SK-N-SH (cell line): ENCODE results near the gene TADA2B. TPM values are rescaled to one million over a fixed set of nuclear protein-coding genes. Genes with fewer than 3 reads are reported as not detected.

Experiments
- CTCF ChIA-PET: fragments of 300-600, 350-600 bp; formaldehyde crosslinking; extraction: SDS; loops from one replicate; lab custom pipeline; 2021; lab: Yijun Ruan, JAX
- POLR2A ChIA-PET: fragments of 350-600 bp; sonication (Branson Sonifier 250); formaldehyde crosslinking; extraction: SDS; loops from one replicate; lab custom pipeline; 2020; ENCODE audit warnings: antibody characterized with exemption, inconsistent platforms; lab: Yijun Ruan, JAX
- DNase-seq: peaks from one replicate; pipeline ENCODE4 v3.0.0; 2012
- H2AFZ ChIP-seq: fragments of 200-600 bp; sonication (generic); 2 replicates; pipeline ENCODE4 v1.8.1; 2016; ENCODE audit warnings: antibody characterized with exemption, mild to moderate bottlenecking, low read depth
- H3F3A ChIP-seq: fragments of 200-600 bp; sonication (generic); replicated peaks from 2 replicates; pipeline ENCODE3; 2016; ENCODE audit warnings: antibody characterized with exemption, mild to moderate bottlenecking; ENCODE audit not compliant: insufficient read depth
- H3K27ac ChIP-seq, 2 experiments: fragments of 200-500 bp in 1 of 2; fragments of 200-600 bp in 1 of 2; sonication (Bioruptor generic) in 1 of 2; sonication (generic), shearing (Covaris generic) in 1 of 2; 2 replicates each; pipeline versions ENCODE4 v1.5.1 to v1.6.1; 2014 to 2016; ENCODE audit warnings: low read depth in 2 of 2, inconsistent platforms in 1 of 2, low read length in 1 of 2, mild to moderate bottlenecking in 1 of 2, mixed read lengths in 1 of 2
- H3K27me3 ChIP-seq: fragments of 200-600 bp; sonication (generic), shearing (Covaris generic); 2 replicates; pipeline ENCODE4 v1.6.1; 2016; ENCODE audit warnings: mixed run types; ENCODE audit not compliant: insufficient read depth
- H3K36me3 ChIP-seq, 2 experiments: fragments of 200-500 bp in 1 of 2; fragments of 200-600 bp in 1 of 2; sonication (Bioruptor generic) in 1 of 2; sonication (generic) in 1 of 2; replicated peaks in 1 of 2; 2 replicates each; pipeline versions ENCODE3 to v1.5.1; 2014 to 2016; ENCODE audit warnings: low read length in 1 of 2, mild to moderate bottlenecking in 1 of 2; ENCODE audit not compliant: insufficient read depth in 2 of 2, control insufficient read depth in 1 of 2
- H3K4me1 ChIP-seq, 2 experiments: fragments of 200-500 bp in 1 of 2; fragments of 200-600 bp in 1 of 2; sonication (Bioruptor generic) in 1 of 2; sonication (generic), shearing (Covaris generic) in 1 of 2; 2 replicates each; pipeline versions ENCODE4 v1.5.1 to v1.6.1; 2014 to 2016; ENCODE audit warnings: low read depth in 1 of 2, low read length in 1 of 2, mixed run types in 1 of 2; ENCODE audit not compliant: insufficient read depth in 2 of 2, control insufficient read depth in 1 of 2
- H3K4me2 ChIP-seq: fragments of 200-600 bp; sonication (generic), shearing (Covaris generic); 2 replicates; pipeline ENCODE4 v1.6.1; 2017; ENCODE audit warnings: mixed run types
- H3K4me3 ChIP-seq, 2 experiments: fragments of 200-500 bp in 1 of 2; fragments of 200-600 bp in 1 of 2; sonication (Bioruptor generic) in 1 of 2; sonication (generic), shearing (Covaris generic) in 1 of 2; 2 replicates each; pipeline versions ENCODE4 v1.5.1 to v1.8.1; 2014 to 2016; ENCODE audit warnings: low read depth in 2 of 2, inconsistent platforms in 1 of 2, low read length in 1 of 2, mild to moderate bottlenecking in 1 of 2, mixed read lengths in 1 of 2, moderate library complexity in 1 of 2
- H3K79me2 ChIP-seq: fragments of 200-600 bp; sonication (generic); 2 replicates; pipeline ENCODE4 v1.8.1; 2017; ENCODE audit warnings: mild to moderate bottlenecking; ENCODE audit not compliant: insufficient read depth
- H3K9ac ChIP-seq: fragments of 200-600 bp; sonication (generic); 2 replicates; pipeline ENCODE4 v1.6.1; 2017; ENCODE audit warnings: mixed run types
- H3K9me2 ChIP-seq: fragments of 200-600 bp; sonication (generic); 2 replicates; pipeline ENCODE4 v1.6.1; 2017; ENCODE audit warnings: mixed run types
- H3K9me3 ChIP-seq: fragments of 200-600 bp; sonication (generic); 2 replicates; pipeline ENCODE4 v1.6.1; 2017; ENCODE audit warnings: mixed run types, mild to moderate bottlenecking, moderate library complexity
- H4K20me1 ChIP-seq: fragments of 200-600 bp; sonication (generic); 2 replicates; pipeline ENCODE4 v1.6.1; 2017; ENCODE audit warnings: mild to moderate bottlenecking, mixed run types; ENCODE audit not compliant: insufficient read depth
- CHD2 ChIP-seq: fragments of 150-350 bp; IDR thresholded peaks from 2 replicates; pipeline ENCODE4 v1.6.1; 2018; ENCODE audit warnings: low read length; ENCODE audit not compliant: partially characterized antibody
- ELF1 ChIP-seq: IDR thresholded peaks from 2 replicates; pipeline ENCODE4 v1.4.0; 2012
- EZH2phosphoT487 ChIP-seq: fragments of 200-600 bp; sonication (generic); IDR thresholded peaks from 2 replicates; pipeline ENCODE4 v1.6.1; 2017; ENCODE audit warnings: low read depth, mixed run types, mild to moderate bottlenecking, antibody characterized with exemption, moderate library complexity, borderline replicate concordance
- FOXJ3 ChIP-seq: sonication (generic); formaldehyde crosslinking; IDR thresholded peaks from 2 replicates; pipeline ENCODE4 v1.5.1; 2020; ENCODE audit warnings: mild to moderate bottlenecking, missing genetic modification reagents
- FOXM1 ChIP-seq: IDR thresholded peaks from 2 replicates; pipeline ENCODE4 v1.4.0; 2012; ENCODE audit warnings: low read depth, mild to moderate bottlenecking
- GABPA ChIP-seq: IDR thresholded peaks from 2 replicates; pipeline ENCODE4 v1.4.0; 2012; ENCODE audit warnings: low read depth, mild to moderate bottlenecking
- GATA2 ChIP-seq: sonication (generic); formaldehyde crosslinking; IDR thresholded peaks from 2 replicates; pipeline ENCODE4 v1.5.0; 2020; ENCODE audit warnings: mild to moderate bottlenecking, missing genetic modification reagents
- NFIC ChIP-seq: IDR thresholded peaks from 2 replicates; pipeline ENCODE4 v1.4.0; 2012; ENCODE audit warnings: borderline replicate concordance
- RCOR1 ChIP-seq: fragments of 150-350 bp; IDR thresholded peaks from 2 replicates; pipeline ENCODE4 v1.6.1; 2017; ENCODE audit warnings: antibody characterized with exemption, low read length
- RFX5 ChIP-seq: IDR thresholded peaks from 2 replicates; pipeline ENCODE4 v1.6.1; 2012; ENCODE audit warnings: mild to moderate bottlenecking, improper control_type of control experiment, low read length
- SIN3A ChIP-seq: IDR thresholded peaks from 2 replicates; pipeline ENCODE4 v1.6.1; 2012; ENCODE audit warnings: low read depth, mild to moderate bottlenecking, low read length, moderate library complexity, borderline replicate concordance
- TAF1 ChIP-seq: IDR thresholded peaks from 2 replicates; pipeline ENCODE4 v1.6.1; 2012; ENCODE audit warnings: low read depth, mild to moderate bottlenecking, low read length, moderate library complexity, borderline replicate concordance
- YY1 ChIP-seq: IDR thresholded peaks from 2 replicates; pipeline ENCODE4 v1.4.0; 2012; ENCODE audit warnings: low read depth, mild to moderate bottlenecking
- WGBS: methylation state at CpG from one replicate; pipeline ENCODE4 v1.1.6; 2017; ENCODE audit warnings: low lambda C conversion rate; 5-methylcytosine and 5-hydroxymethylcytosine counted together
- polyA plus RNA-seq, 3 experiments: library from polyadenylated mRNA; depleted of rRNA; stranded (reverse); fragments of >200 nt; gene quantifications; 2 replicates each; pipeline ENCODE4 v1.2.3, GENCODE V29; 2012
- TF ChIP-seq, protein P1 (sequence below): fragments of 150-350 bp; IDR thresholded peaks from 2 replicates; pipeline ENCODE4 v1.6.1; 2016; ENCODE audit warnings: mild to moderate bottlenecking, low read depth, low read length
- TF ChIP-seq, protein P2 (sequence below): fragments of 150-350 bp; IDR thresholded peaks from 2 replicates; pipeline ENCODE4 v1.6.1; 2017; ENCODE audit warnings: antibody characterized with exemption, low read length, low read depth, borderline replicate concordance
- TF ChIP-seq, protein P3 (sequence below): IDR thresholded peaks from 2 replicates; pipeline ENCODE4 v1.4.0; 2012; ENCODE audit warnings: low read depth
- TF ChIP-seq, protein P4 (sequence below): IDR thresholded peaks from 2 replicates; pipeline ENCODE4 v1.6.1; 2012; ENCODE audit warnings: mild to moderate bottlenecking, low read depth, low read length, moderate library complexity

TADA2B gene
- polyA plus RNA-seq, 1 of the 3 experiments (the other 2 are of a cell fraction), result 8.0 TPM

DNA sequence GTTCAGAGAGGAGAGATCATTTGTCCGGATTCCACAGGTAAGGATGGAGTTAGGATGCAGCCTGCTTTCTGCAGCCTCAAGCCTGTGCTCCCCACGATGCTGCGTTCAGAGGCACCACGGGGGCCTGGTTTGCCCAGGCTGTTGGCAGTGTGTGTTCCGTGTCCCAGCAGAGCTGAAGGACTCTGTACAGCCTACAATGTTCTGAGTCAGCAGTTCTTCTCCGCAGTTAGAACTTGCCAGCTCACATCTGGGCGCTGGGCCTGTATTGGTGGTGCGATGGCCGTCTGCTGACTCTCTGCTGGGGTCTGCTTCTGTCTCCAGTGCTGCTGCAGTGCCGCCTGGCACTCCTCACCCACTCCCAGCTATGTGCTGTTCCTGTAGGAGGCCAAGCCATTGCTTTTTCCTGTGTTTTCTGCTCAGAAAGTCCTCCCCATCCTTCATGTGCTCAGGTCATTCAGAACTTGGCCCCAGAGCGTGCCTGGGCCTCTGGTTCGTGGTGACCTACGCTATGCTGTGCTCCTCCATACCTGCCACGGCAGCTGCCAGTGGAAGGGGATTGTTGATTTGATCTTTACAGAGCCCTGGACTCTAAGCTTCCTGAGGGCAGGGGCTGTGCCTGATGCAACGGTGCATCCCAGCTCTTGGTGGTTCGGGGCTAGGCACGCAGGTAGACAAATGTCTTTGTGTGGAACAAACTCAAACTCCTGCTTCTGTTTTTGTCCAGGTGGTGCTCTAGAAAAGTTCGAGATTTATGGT lies 42.6 kb upstream of the TADA2B start:
- Histone ChIP-seq H3K9me2 (no peaks in the 10 kb centered on the region), H2AFZ (no peak overlapping the region), H3K36me3 (peaks cover 10 to 61% of the 10 kb centered on the region in 2 experiments), H3K4me2 (no peak overlapping the region), H3K27ac (no peak overlapping the region), H3F3A (no peaks in the 10 kb centered on the region), H3K9me3 (no peaks in the 10 kb centered on the region), H3K4me3 (no peak overlapping the region), H3K9ac (no peak overlapping the region), H3K4me1 (no peaks in the 10 kb centered on the region), H3K27me3 (no peaks in the 10 kb centered on the region), H3K79me2 (peaks cover 3% of the 10 kb centered on the region; the same call in 1 of the 2 replicates), H4K20me1 (no peaks in the 10 kb centered on the region)
- DNase-seq, result no peak
- TF ChIP-seq, protein P1, sequence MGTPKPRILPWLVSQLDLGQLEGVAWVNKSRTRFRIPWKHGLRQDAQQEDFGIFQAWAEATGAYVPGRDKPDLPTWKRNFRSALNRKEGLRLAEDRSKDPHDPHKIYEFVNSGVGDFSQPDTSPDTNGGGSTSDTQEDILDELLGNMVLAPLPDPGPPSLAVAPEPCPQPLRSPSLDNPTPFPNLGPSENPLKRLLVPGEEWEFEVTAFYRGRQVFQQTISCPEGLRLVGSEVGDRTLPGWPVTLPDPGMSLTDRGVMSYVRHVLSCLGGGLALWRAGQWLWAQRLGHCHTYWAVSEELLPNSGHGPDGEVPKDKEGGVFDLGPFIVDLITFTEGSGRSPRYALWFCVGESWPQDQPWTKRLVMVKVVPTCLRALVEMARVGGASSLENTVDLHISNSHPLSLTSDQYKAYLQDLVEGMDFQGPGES, result no peak
- TF ChIP-seq RCOR1 (no peak), GABPA (no peak), FOXM1 (no peak), ELF1 (no peak), SIN3A (no peak)
- TF ChIP-seq, protein P2, sequence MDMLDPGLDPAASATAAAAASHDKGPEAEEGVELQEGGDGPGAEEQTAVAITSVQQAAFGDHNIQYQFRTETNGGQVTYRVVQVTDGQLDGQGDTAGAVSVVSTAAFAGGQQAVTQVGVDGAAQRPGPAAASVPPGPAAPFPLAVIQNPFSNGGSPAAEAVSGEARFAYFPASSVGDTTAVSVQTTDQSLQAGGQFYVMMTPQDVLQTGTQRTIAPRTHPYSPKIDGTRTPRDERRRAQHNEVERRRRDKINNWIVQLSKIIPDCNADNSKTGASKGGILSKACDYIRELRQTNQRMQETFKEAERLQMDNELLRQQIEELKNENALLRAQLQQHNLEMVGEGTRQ, result no peak
- TF ChIP-seq, protein P3, sequence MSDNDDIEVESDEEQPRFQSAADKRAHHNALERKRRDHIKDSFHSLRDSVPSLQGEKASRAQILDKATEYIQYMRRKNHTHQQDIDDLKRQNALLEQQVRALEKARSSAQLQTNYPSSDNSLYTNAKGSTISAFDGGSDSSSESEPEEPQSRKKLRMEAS, result no peak
- ChIA-PET CTCF (no interaction called here), POLR2A (no interaction called here)
- 95% methylated on average over 18 of the region's 18 CpGs for WGBS

DNA sequence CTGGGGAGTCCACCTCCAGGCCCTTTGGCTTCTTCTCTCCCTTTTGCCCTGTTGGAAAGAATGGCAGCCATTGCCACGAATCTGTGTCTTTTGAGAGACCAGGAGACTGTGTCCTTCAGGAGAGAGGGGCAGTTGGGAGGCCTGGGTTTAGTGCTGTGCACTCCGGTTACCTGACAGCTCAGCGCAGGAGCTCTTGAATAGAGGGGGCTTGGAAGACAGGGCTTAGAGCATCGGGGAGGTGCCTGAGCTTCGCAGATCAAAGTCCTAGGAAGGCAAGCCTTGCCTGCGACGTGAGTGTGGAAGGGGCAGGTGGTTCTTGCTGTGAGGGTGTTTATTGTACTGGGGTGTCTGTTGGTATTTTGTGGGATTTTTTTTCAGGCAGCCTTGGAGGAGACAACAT lies 41.9 kb upstream of the TADA2B start:
- Histone ChIP-seq H3K4me2 (no peak overlapping the region), H3K4me1 (no peaks in the 10 kb centered on the region), H3K9me2 (no peaks in the 10 kb centered on the region), H3F3A (no peaks in the 10 kb centered on the region), H3K9ac (no peak overlapping the region), H3K79me2 (peaks cover 3% of the 10 kb centered on the region; the same call in 1 of the 2 replicates), H3K4me3 (no peak overlapping the region), H3K9me3 (no peaks in the 10 kb centered on the region), H2AFZ (no peak overlapping the region), H3K27ac (no peak overlapping the region), H3K36me3 (peaks cover 10 to 59% of the 10 kb centered on the region in 2 experiments), H3K27me3 (no peaks in the 10 kb centered on the region), H4K20me1 (no peaks in the 10 kb centered on the region)
- no peak for DNase-seq
- ChIA-PET POLR2A (no interaction called here), CTCF (no interaction called here)
- 100% methylated on average over 7 of the region's 7 CpGs for WGBS
- TF ChIP-seq CHD2 (no peak), NFIC (no peak), GABPA (no peak), RFX5 (no peak), YY1 (no peak), EZH2phosphoT487 (no peak), FOXJ3 (CRISPR knock-in tag) (no peak), FOXM1 (no peak), GATA2 (no peak), TAF1 (no peak)
- TF ChIP-seq, protein P1, result no peak
- TF ChIP-seq, protein P2, result no peak
- TF ChIP-seq, protein P4, sequence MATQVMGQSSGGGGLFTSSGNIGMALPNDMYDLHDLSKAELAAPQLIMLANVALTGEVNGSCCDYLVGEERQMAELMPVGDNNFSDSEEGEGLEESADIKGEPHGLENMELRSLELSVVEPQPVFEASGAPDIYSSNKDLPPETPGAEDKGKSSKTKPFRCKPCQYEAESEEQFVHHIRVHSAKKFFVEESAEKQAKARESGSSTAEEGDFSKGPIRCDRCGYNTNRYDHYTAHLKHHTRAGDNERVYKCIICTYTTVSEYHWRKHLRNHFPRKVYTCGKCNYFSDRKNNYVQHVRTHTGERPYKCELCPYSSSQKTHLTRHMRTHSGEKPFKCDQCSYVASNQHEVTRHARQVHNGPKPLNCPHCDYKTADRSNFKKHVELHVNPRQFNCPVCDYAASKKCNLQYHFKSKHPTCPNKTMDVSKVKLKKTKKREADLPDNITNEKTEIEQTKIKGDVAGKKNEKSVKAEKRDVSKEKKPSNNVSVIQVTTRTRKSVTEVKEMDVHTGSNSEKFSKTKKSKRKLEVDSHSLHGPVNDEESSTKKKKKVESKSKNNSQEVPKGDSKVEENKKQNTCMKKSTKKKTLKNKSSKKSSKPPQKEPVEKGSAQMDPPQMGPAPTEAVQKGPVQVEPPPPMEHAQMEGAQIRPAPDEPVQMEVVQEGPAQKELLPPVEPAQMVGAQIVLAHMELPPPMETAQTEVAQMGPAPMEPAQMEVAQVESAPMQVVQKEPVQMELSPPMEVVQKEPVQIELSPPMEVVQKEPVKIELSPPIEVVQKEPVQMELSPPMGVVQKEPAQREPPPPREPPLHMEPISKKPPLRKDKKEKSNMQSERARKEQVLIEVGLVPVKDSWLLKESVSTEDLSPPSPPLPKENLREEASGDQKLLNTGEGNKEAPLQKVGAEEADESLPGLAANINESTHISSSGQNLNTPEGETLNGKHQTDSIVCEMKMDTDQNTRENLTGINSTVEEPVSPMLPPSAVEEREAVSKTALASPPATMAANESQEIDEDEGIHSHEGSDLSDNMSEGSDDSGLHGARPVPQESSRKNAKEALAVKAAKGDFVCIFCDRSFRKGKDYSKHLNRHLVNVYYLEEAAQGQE, result no peak
